Ishikawa (cell line): Measurements from ENCODE around the gene RBFOX1.

Experiments
- EP300 ChIP-seq: IDR thresholded peaks from 2 replicates; pipeline ENCODE4 v1.6.1; 2012; ENCODE audit warnings: borderline replicate concordance
- MAX ChIP-seq: IDR thresholded peaks from 2 replicates; pipeline ENCODE4 v1.6.1; 2012
- TAF1 ChIP-seq: IDR thresholded peaks from 2 replicates; pipeline ENCODE4 v1.6.1; 2012; ENCODE audit warnings: low read depth, mild to moderate bottlenecking
- USF1 ChIP-seq: IDR thresholded peaks from 2 replicates; pipeline ENCODE4 v1.6.1; 2012

GRCh38 chr16:7548796-7549318 lies 216.2 kb downstream of the RBFOX1 start:
- TF ChIP-seq USF1 (no peak), EP300 (no peak), MAX (no peak), TAF1 (no peak)
